Breast epithelium (tissue), 3 donors: ENCODE measurements around the gene LYST.

ENCODE experiments used
- CTCF ChIP-seq, 3 donors: fragments of 450-650 bp; IDR thresholded peaks; one replicate each; pipeline ENCODE4 v1.5.1; 2016 to 2017; ENCODE audit warnings: antibody characterized with exemption in 3 of 3, mild to moderate bottlenecking in 3 of 3, moderate library complexity in 3 of 3
- POLR2AphosphoS5 ChIP-seq, 3 donors: sonication (generic); formaldehyde crosslinking; IDR thresholded peaks; one replicate each; pipeline ENCODE4 v1.6.1; 2017; ENCODE audit warnings: antibody characterized with exemption in 3 of 3

GRCh38 chr1:235834620-235835019 lies 32.1 kb downstream of the LYST start:
- TF ChIP-seq CTCF (IDR thresholded peaks at IDR 0.05) = no peak
- TF ChIP-seq POLR2AphosphoS5 (IDR thresholded peaks at IDR 0.05) = no peak
